HG03095 (cell line): Measurements from ENCODE around the gene ASPM.
"Not testable (repeated sequence)": the region's sequence is repeated elsewhere in the genome, so short reads cannot be mapped to it uniquely, and the experiment has no call there.

Source experiments
- ATAC-seq: cut with Tn5 transposase; IDR thresholded peaks from one replicate; pipeline ENCODE4 v1.9.1; 2021; ENCODE audit warnings: moderate library complexity; ENCODE audit not compliant: unreplicated experiment

Gene ASPM

GRCh38 chr1:197145446-197146024 lies 934 bp downstream of the ASPM start:
- no peak for ATAC-seq

GRCh38 chr1:197144570-197145325 lies 1.7 kb downstream of the ASPM start:
- ATAC-seq, result no peak

GRCh38 chr1:197143276-197143675 lies 3.2 kb downstream of the ASPM start:
- no peak for ATAC-seq

GRCh38 chr1:197141575-197141974 lies 4.9 kb downstream of the ASPM start:
- ATAC-seq, result no peak

GRCh38 chr1:197140121-197140520 lies 6.3 kb downstream of the ASPM start:
- ATAC-seq, result no peak

GRCh38 chr1:197139169-197139568 lies 7.3 kb downstream of the ASPM start:
- ATAC-seq, result no peak

- ATAC-seq, result no peak
Measured at GRCh38 chr1:197137322-197137721, 9.1 kb downstream of the ASPM start.

GRCh38 chr1:197130677-197131304 lies 15.7 kb downstream of the ASPM start:
- no peak for ATAC-seq

GRCh38 chr1:197129698-197130097 lies 16.8 kb downstream of the ASPM start:
- no peak for ATAC-seq

GRCh38 chr1:197127246-197127912 lies 19.1 kb downstream of the ASPM start:
- ATAC-seq, result no peak

GRCh38 chr1:197126691-197127090 lies 19.8 kb downstream of the ASPM start:
- no peak for ATAC-seq

GRCh38 chr1:197124376-197124775 lies 22.1 kb downstream of the ASPM start:
- no peak for ATAC-seq

- no peak for ATAC-seq
Measured at GRCh38 chr1:197116156-197116555, 30.3 kb downstream of the ASPM start.

- ATAC-seq, result no peak
Measured at GRCh38 chr1:197106869-197107268, 39.6 kb downstream of the ASPM start.

GRCh38 chr1:197103300-197103699 lies 43.2 kb downstream of the ASPM start:
- no peak for ATAC-seq

GRCh38 chr1:197101978-197102377 lies 44.5 kb downstream of the ASPM start:
- no peak for ATAC-seq

- ATAC-seq, result no peak
Measured at GRCh38 chr1:197100677-197101076, 45.8 kb downstream of the ASPM start.

- ATAC-seq, result no peak
Measured at GRCh38 chr1:197099444-197099843, 47.0 kb downstream of the ASPM start.

GRCh38 chr1:197096971-197097370 lies 49.5 kb downstream of the ASPM start:
- ATAC-seq, result not testable (repeated sequence)

GRCh38 chr1:197096137-197096536 lies 50.3 kb downstream of the ASPM start:
- ATAC-seq, result no peak

GRCh38 chr1:197093226-197093885 lies 53.1 kb downstream of the ASPM start:
- no peak for ATAC-seq
